ENCODE results near the gene DYNLT4. TPM values are rescaled to one million over a fixed set of nuclear protein-coding genes. Genes with fewer than 3 reads are reported as not detected.

DYNLT4 gene
- total and polyA plus RNA-seq, 4 experiments from 2014 or later = 0.47 to 1.6 (median 1.0) TPM; not detected in 1

GRCh38 chr1:44790968-44791801, 16.0 kb downstream of the DYNLT4 start:
- H3K27ac Mint-ChIP-seq = peak overlapping the region in 5 of 7 donors; percentile 17 to 72 (median 55)
- no peak overlapping the region for H3K4me3 Mint-ChIP-seq
- no peaks in the 10 kb centered on the region for H3K36me3 Mint-ChIP-seq
- H3K9me3 Mint-ChIP-seq = no peaks in the 10 kb centered on the region
- ChIA-PET CTCF (ENCODE audit: partially characterized antibody) (interaction anchor here (0.7 to 9.2 kb wide), 12 partner anchors 9 to 792 kb away, joined by 3 to 75 read pairs (median 5); partner anchors contain the start of genes HECTD3, PLK3 and RNU5D-1), POLR2A (ENCODE audit: partially characterized antibody) (interaction anchor here (0.6 to 3.8 kb wide), 9 partner anchors 9 to 221 kb away, joined by 3 to 17 read pairs (median 6); partner anchors contain the start of genes HECTD3, PLK3, RNU5D-1 and RPS8)
- H3K4me1 Mint-ChIP-seq = peaks cover 6 to 10% (median 6%) of the 10 kb centered on the region in 4 donors
- no peak for DNase-seq
- Histone ChIP-seq H3K27me3 (ENCODE audit: insufficient read depth, low read length) (no peaks in the 10 kb centered on the region), H3K9me3 (ENCODE audit: control insufficient read depth in 1 of 2, low read length in 2 of 2) (no peaks in the 10 kb centered on the region), H3K36me3 (ENCODE audit: insufficient read depth, low read length) (no peaks in the 10 kb centered on the region), H3K4me1 (ENCODE audit: insufficient read depth, low read length) (peaks cover 9% of the 10 kb centered on the region), H3K27ac (ENCODE audit: low read depth, low read length) (no peak overlapping the region), H3K4me3 (ENCODE audit: low read length in 2 of 2) (no peak overlapping the region)
- intact Hi-C loops (cut with micrococcal nuclease) = no loop called here
- H3K27me3 Mint-ChIP-seq = no peaks in the 10 kb centered on the region

DNA sequence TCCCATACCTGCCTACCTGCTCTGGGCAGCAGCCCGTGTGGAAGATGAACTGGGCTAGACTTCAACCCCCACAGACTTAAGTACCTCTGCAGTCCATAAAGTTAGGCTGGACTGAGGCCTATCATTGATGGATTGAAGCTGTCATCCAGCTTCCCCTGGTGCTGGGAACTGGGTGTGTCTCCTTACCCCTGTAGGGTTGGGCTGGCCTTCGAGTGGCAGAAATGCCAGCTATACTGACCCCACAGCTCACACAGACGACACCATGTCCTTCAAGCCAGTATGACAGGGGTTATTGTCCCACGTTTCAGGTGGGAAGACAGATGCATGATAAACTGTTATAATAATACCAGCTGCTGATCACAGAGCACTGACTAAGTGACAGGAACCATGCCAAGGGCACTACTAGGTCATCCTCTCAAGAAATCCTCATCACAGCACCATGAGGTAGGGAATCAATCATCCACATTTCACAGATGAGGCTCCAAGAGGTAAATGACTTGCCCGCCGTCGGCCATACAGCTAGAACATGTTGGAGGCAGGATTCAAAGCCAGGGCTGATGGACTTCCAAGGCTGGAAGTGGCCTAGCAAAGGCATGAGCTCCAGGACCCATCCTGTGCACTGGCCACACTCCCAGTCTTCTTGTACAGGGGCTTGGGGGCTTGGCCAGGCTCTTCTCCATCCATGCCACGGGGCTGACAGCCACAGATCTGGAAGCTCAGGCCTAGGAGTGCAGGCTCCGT, 18.9 kb downstream of the DYNLT4 start, which contains the start of gene BEST4:
Gene BEST4, minus strand, starts transcription at position 51 of the 741 bp plus-strand sequence. CDS start 465 bp downstream, outside the sequence.
- DNase-seq = no peak
- no peak within 1 kb of the TSS for H3K27ac ChIP-seq (ENCODE audit: low read depth, low read length)
- no peaks in the 10 kb centered on the region for H3K36me3 ChIP-seq (ENCODE audit: insufficient read depth, low read length)
- peaks cover 35% of the 10 kb centered on the region for H3K4me1 ChIP-seq (ENCODE audit: insufficient read depth, low read length)
- POLR2A ChIA-PET (ENCODE audit: partially characterized antibody) = interaction anchor here (1.0 to 10.3 kb wide), 9 partner anchors 11 to 198 kb away, joined by 3 to 110 read pairs (median 17); partner anchors contain the start of genes BTBD19, DYNLT4, EIF2B3 and PLK3
- Mint-ChIP-seq H3K4me1 (peaks cover 20 to 32% (median 25%) of the 10 kb centered on the region in 4 donors), H3K9me3 (no peaks in the 10 kb centered on the region), H3K27me3 (no peaks in the 10 kb centered on the region), H3K36me3 (peaks cover 0 to under 1% of the 10 kb centered on the region in 2 donors), H3K4me3 (no peak within 1 kb of the TSS), H3K27ac (peak within 1 kb of the TSS in 4 of 7 donors; percentile 48 to 70 (median 62))
- no peaks in the 10 kb centered on the region for H3K27me3 ChIP-seq (ENCODE audit: insufficient read depth, low read length)
- CTCF ChIA-PET (ENCODE audit: partially characterized antibody) = interaction anchor here (0.8 to 9.2 kb wide), 9 partner anchors 9 to 512 kb away, joined by 4 to 75 read pairs (median 5); partner anchors contain the start of genes PLK3, RNU5D-1 and RPS8
- intact Hi-C loops (cut with micrococcal nuclease) = loop anchor here (5.0 kb wide), 2 partner anchors 199 to 704 kb away; partner anchors contain the start of genes EIF2B3 and TESK2
- no peak within 1 kb of the TSS for H3K4me3 ChIP-seq (ENCODE audit: low read length in 2 of 2)
- H3K9me3 ChIP-seq (ENCODE audit: control insufficient read depth in 1 of 2, low read length in 2 of 2) = no peaks in the 10 kb centered on the region

GRCh38 chr1:44787506-44787905, 19.6 kb downstream of the DYNLT4 start:
- POLR2A ChIA-PET (ENCODE audit: partially characterized antibody) = interaction anchor here (1.0 to 10.3 kb wide), 12 partner anchors 11 to 224 kb away, joined by 3 to 110 read pairs (median 22); partner anchors contain the start of genes BTBD19, DYNLT4, EIF2B3 and HECTD3
- no peak for DNase-seq
- intact Hi-C loops (cut with micrococcal nuclease) = loop anchor here (2.0 to 5.0 kb wide), 3 partner anchors 49 to 705 kb away; partner anchors contain the start of genes EIF2B3 and TESK2
- H3K4me3 Mint-ChIP-seq = no peak overlapping the region
- Histone ChIP-seq H3K4me1 (ENCODE audit: insufficient read depth, low read length) (peaks cover 39% of the 10 kb centered on the region), H3K4me3 (ENCODE audit: low read length in 2 of 2) (no peak overlapping the region), H3K9me3 (ENCODE audit: control insufficient read depth in 1 of 2, low read length in 2 of 2) (no peaks in the 10 kb centered on the region), H3K36me3 (ENCODE audit: insufficient read depth, low read length) (no peaks in the 10 kb centered on the region), H3K27ac (ENCODE audit: low read depth, low read length) (no peak overlapping the region), H3K27me3 (ENCODE audit: insufficient read depth, low read length) (no peaks in the 10 kb centered on the region)
- peaks cover 22 to 34% (median 28%) of the 10 kb centered on the region in 4 donors for H3K4me1 Mint-ChIP-seq
- H3K27me3 Mint-ChIP-seq = no peaks in the 10 kb centered on the region
- no peaks in the 10 kb centered on the region for H3K9me3 Mint-ChIP-seq
- no peak overlapping the region for H3K27ac Mint-ChIP-seq
- CTCF ChIA-PET (ENCODE audit: partially characterized antibody) = interaction anchor here (0.7 to 9.2 kb wide), 15 partner anchors 10 to 514 kb away, joined by 3 to 75 read pairs (median 5); partner anchors contain the start of genes BTBD19, EIF2B3, HECTD3 and PLK3
- H3K36me3 Mint-ChIP-seq = peaks cover 0 to 2% of the 10 kb centered on the region in 2 donors

- Mint-ChIP-seq H3K9me3 (no peaks in the 10 kb centered on the region), H3K36me3 (peaks cover 0 to 5% of the 10 kb centered on the region in 2 donors), H3K27me3 (no peaks in the 10 kb centered on the region), H3K4me3 (peak overlapping the region in 7 of 8 donors; percentile 75 to 83 (median 82)), H3K27ac (peak overlapping the region; percentile 15 to 95 (median 87)), H3K4me1 (peaks cover 22 to 34% (median 28%) of the 10 kb centered on the region in 4 donors)
- Histone ChIP-seq H3K4me1 (ENCODE audit: insufficient read depth, low read length) (peaks cover 39% of the 10 kb centered on the region), H3K4me3 (ENCODE audit: low read length in 2 of 2) (peak overlapping the region; percentile 52 to 68), H3K9me3 (ENCODE audit: control insufficient read depth in 1 of 2, low read length in 2 of 2) (no peaks in the 10 kb centered on the region), H3K36me3 (ENCODE audit: insufficient read depth, low read length) (no peaks in the 10 kb centered on the region), H3K27ac (ENCODE audit: low read depth, low read length) (peak overlapping the region; percentile 53), H3K27me3 (ENCODE audit: insufficient read depth, low read length) (no peaks in the 10 kb centered on the region)
- DNase-seq = no peak
- intact Hi-C loops (cut with micrococcal nuclease) = loop anchor here (2.0 to 5.0 kb wide), 3 partner anchors 50 to 705 kb away; partner anchors contain the start of genes EIF2B3 and TESK2
- ChIA-PET POLR2A (ENCODE audit: partially characterized antibody) (interaction anchor here (0.9 to 10.3 kb wide), 16 partner anchors 11 to 735 kb away, joined by 3 to 110 read pairs (median 14); partner anchors contain the start of genes BTBD19, DYNLT4, EIF2B3 and HECTD3), CTCF (ENCODE audit: partially characterized antibody) (interaction anchor here (0.7 to 9.2 kb wide), 13 partner anchors 10 to 515 kb away, joined by 3 to 75 read pairs (median 5); partner anchors contain the start of genes BTBD19, EIF2B3, HECTD3 and PLK3)
Measured at GRCh38 chr1:44786841-44787426, 20.2 kb downstream of the DYNLT4 start.

DNA sequence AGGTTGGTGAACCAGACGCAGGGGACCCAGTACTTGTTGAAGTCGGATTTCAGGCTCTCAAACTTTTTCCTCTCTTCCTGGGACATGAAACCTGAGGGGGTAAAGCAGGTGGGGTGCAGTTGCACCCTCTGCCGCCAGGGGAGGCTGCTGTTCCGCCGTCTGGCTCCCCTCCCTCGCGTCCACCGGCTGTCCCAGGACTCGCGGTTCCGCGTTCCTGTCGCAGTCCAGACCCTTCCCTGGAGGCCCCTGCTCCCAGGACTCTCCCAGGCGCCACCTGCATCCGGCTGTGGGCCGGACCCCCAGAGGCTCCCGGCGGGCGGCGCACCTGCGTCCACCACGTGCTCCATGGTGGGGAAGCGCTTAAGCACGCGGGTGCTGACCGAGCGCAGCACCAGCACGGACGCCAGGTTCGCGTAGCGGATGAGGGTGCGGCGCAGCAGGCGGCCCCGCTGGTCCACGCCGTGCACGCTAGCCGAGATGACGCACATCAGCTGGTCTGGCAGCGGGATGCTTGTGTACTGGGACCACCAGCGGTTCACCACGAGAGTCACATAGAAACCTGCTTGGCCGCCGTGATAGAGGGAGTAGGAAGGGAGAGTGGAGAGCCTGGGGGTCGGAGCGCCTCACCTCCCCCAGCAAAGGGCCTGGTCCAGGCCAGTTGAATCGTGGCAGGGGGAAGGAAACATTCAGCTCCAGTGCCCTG, 20.9 kb downstream of the DYNLT4 start:
- Histone ChIP-seq H3K36me3 (ENCODE audit: insufficient read depth, low read length) (peaks cover 3% of the 10 kb centered on the region), H3K9me3 (ENCODE audit: control insufficient read depth in 1 of 2, low read length in 2 of 2) (no peaks in the 10 kb centered on the region), H3K4me3 (ENCODE audit: low read length in 2 of 2) (peak overlapping the region; percentile 52 to 68), H3K4me1 (ENCODE audit: insufficient read depth, low read length) (peaks cover 39% of the 10 kb centered on the region), H3K27me3 (ENCODE audit: insufficient read depth, low read length) (no peaks in the 10 kb centered on the region), H3K27ac (ENCODE audit: low read depth, low read length) (peak overlapping the region; percentile 53)
- intact Hi-C loops (cut with micrococcal nuclease) = loop anchor here (2.0 to 5.0 kb wide), 3 partner anchors 51 to 706 kb away; partner anchors contain the start of genes EIF2B3 and TESK2
- H3K4me1 Mint-ChIP-seq = peaks cover 22 to 37% (median 28%) of the 10 kb centered on the region in 4 donors
- DNase-seq = peak; percentile 72 to 84 (median 80)
- peak overlapping the region; percentile 73 to 83 (median 80) for H3K4me3 Mint-ChIP-seq
- ChIA-PET CTCF (ENCODE audit: partially characterized antibody) (interaction anchor here (1.2 to 9.2 kb wide), 16 partner anchors 7 to 517 kb away, joined by 3 to 75 read pairs (median 6); partner anchors contain the start of genes BTBD19, EIF2B3, HECTD3 and PLK3), POLR2A (ENCODE audit: partially characterized antibody) (interaction anchor here (0.7 to 10.3 kb wide), 19 partner anchors 10 to 736 kb away, joined by 3 to 110 read pairs (median 6); partner anchors contain the start of genes BTBD19, DYNLT4, EIF2B3 and HECTD3)
- H3K27me3 Mint-ChIP-seq = no peaks in the 10 kb centered on the region
- H3K9me3 Mint-ChIP-seq = no peaks in the 10 kb centered on the region
- H3K27ac Mint-ChIP-seq = peak overlapping the region; percentile 41 to 95 (median 88)
- H3K36me3 Mint-ChIP-seq = peaks cover 0 to 10% of the 10 kb centered on the region in 2 donors
